Fibroblast of lung (primary cell): ENCODE measurements around the gene ANKRD50.

Experiments used
- CTCF ChIP-seq, 2 donors: IDR thresholded peaks in 1 of 2; conservative IDR thresholded peaks in 1 of 2; 1 replicate in 1 of 2; 2 replicates in 1 of 2; pipeline ENCODE4 v1.5.1; 2011 to 2012; ENCODE audit warnings: low read length in 2 of 2, control low read depth in 1 of 2, inconsistent platforms in 1 of 2, low read depth in 1 of 2, mild to moderate bottlenecking in 1 of 2
- EZH2 ChIP-seq: IDR thresholded peaks from 2 replicates; pipeline ENCODE4 v1.5.1; 2012; ENCODE audit warnings: low read length, control low read depth, mild to moderate bottlenecking; ENCODE audit errors: missing control alignments

GRCh38 chr4:124697441-124697840, 15.1 kb downstream of the ANKRD50 start:
- TF ChIP-seq CTCF (conservative IDR thresholded peaks at IDR 0.05 in 1 of 2, IDR thresholded peaks at IDR 0.05 in 1 of 2; ENCODE audit: low read depth in 1 of 2, low read length in 2 of 2) (no peak), EZH2 (no peak)
